ENCODE results near the gene COL18A1. TPM values are rescaled to one million over a fixed set of nuclear protein-coding genes. Genes with fewer than 3 reads are reported as not detected.

The COL18A1 gene
- total RNA-seq, 1 experiment from 2014 or later = 170 TPM

DNA sequence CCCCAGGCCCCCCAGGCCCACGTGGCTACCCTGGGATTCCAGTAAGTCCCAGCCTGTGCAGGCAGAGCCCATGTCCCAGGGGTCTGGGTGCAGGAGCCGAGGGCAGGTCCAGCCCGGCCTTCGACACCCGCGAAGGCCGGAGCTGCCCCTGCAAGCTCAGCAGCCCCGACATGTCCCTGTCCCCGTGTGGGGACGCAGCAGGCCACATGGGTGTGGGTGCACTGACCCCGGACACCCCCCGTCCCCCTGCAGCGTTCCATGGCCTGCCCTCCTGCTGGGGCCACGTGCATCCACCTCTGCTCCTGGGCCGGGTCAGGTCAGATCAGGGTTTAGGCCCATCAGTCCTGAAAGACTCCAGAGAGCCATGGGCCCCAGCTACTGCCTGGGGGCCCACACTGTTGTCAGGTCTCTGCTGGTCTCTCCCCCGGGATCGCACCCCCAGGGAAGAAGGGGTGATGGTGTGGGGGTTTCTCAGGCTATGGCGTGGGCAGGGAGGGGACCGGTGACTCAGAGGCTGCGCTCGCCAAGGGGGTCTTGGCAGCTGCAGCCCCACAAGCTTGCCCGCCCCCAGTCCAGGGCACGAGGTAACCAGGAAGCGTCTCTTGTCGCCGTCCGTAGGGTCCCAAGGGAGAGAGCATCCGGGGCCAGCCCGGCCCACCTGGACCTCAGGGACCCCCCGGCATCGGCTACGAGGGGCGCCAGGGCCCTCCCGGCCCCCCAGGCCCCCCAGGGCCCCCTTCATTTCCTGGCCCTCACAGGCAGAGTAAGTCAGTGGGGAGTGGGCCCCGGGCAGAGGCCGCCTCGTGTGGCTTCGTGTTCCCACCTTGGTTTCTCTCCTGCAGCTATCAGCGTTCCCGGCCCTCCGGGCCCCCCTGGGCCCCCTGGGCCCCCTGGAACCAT is 99.8 kb downstream of the COL18A1 start:
- H3K4me1 Mint-ChIP-seq (ENCODE audit: low read depth, unreplicated experiment) = peaks cover 12% of the 10 kb centered on the region
- no peaks in the 10 kb centered on the region; the same call in 1 of the 2 replicates for H3K36me3 ChIP-seq (ENCODE audit: control insufficient read depth, insufficient read depth, low read length)
- no peaks in the 10 kb centered on the region for H3K27me3 Mint-ChIP-seq (ENCODE audit: insufficient read depth, unreplicated experiment)
- ChIA-PET POLR2A (no interaction called here), CTCF (interaction anchor here (0.5 kb wide), 1 partner anchor 82 kb away, joined by 3 read pairs; no protein-coding TSS in a partner anchor)
- TF ChIP-seq, protein P1, sequence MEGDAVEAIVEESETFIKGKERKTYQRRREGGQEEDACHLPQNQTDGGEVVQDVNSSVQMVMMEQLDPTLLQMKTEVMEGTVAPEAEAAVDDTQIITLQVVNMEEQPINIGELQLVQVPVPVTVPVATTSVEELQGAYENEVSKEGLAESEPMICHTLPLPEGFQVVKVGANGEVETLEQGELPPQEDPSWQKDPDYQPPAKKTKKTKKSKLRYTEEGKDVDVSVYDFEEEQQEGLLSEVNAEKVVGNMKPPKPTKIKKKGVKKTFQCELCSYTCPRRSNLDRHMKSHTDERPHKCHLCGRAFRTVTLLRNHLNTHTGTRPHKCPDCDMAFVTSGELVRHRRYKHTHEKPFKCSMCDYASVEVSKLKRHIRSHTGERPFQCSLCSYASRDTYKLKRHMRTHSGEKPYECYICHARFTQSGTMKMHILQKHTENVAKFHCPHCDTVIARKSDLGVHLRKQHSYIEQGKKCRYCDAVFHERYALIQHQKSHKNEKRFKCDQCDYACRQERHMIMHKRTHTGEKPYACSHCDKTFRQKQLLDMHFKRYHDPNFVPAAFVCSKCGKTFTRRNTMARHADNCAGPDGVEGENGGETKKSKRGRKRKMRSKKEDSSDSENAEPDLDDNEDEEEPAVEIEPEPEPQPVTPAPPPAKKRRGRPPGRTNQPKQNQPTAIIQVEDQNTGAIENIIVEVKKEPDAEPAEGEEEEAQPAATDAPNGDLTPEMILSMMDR (IDR thresholded peaks at IDR 0.05; ENCODE audit: insufficient read depth in 1 of 2, low read depth in 1 of 2, low read length in 1 of 2, severe bottlenecking in 1 of 2, unreplicated experiment in 1 of 2) = no peak
- DNase-seq = peak in 1 of 2 experiments; percentile 21
- intact Hi-C loops (cut with micrococcal nuclease; ENCODE audit: unreplicated experiment) = no loop called here
- no peak overlapping the region for H3K27ac Mint-ChIP-seq (ENCODE audit: unreplicated experiment)
- no peak overlapping the region for H3K4me3 Mint-ChIP-seq (ENCODE audit: unreplicated experiment)
- H3K4me1 ChIP-seq = peaks cover 6% of the 10 kb centered on the region; the same call in 1 of the 2 replicates
- peaks cover 4% of the 10 kb centered on the region for H3K9me3 Mint-ChIP-seq (ENCODE audit: unreplicated experiment)
- H3K36me3 Mint-ChIP-seq (ENCODE audit: insufficient read depth, unreplicated experiment) = peaks cover 65% of the 10 kb centered on the region
- no peaks in the 10 kb centered on the region for H3K9me3 ChIP-seq
- no peaks in the 10 kb centered on the region for H3K27me3 ChIP-seq (replicated peaks; ENCODE audit: control insufficient read depth, insufficient read depth, low read length)
- H3K4me3 ChIP-seq (ENCODE audit: low read depth, low read length) = no peak overlapping the region
- no TSS peak for BruUV-seq (replicated peaks)

DNA sequence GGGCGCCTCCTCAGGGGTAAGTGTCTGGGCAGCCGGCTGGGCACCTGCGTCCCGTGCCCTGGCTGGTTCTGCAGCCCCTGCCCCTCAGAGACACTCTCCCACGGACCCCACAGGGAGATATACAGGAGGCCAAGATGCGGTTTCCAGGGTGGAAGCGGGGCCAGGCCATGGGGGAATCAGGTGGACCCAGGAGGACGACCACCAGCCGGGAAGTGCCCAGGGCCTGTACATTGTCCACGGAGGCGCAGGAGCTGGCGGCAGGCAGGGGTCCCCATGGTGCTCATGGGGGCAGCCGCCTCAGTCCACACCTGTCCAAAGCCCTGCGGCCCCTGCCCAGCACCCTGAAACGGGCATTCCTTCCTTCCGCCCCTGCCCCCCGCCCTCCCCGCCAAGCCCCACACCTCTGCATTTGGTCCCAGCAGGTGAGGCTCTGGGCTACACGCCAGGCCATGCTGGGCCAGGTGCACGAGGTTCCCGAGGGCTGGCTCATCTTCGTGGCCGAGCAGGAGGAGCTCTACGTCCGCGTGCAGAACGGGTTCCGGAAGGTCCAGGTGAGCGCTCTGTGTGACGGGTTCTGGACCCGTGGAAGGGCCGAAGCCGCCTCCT is 100.6 kb downstream of the COL18A1 start:
- Mint-ChIP-seq H3K4me1 (ENCODE audit: low read depth, unreplicated experiment) (peaks cover 11% of the 10 kb centered on the region), H3K27ac (ENCODE audit: unreplicated experiment) (no peak overlapping the region), H3K9me3 (ENCODE audit: unreplicated experiment) (no peaks in the 10 kb centered on the region), H3K4me3 (ENCODE audit: unreplicated experiment) (no peak overlapping the region), H3K36me3 (ENCODE audit: insufficient read depth, unreplicated experiment) (peaks cover 68% of the 10 kb centered on the region), H3K27me3 (ENCODE audit: insufficient read depth, unreplicated experiment) (no peaks in the 10 kb centered on the region)
- CTCF ChIA-PET = interaction anchor here (0.7 kb wide), 1 partner anchor 20 kb away, joined by 6 read pairs; no protein-coding TSS in a partner anchor
- TF ChIP-seq, protein P1 (IDR thresholded peaks at IDR 0.05; ENCODE audit: insufficient read depth in 1 of 2, low read depth in 1 of 2, low read length in 1 of 2, severe bottlenecking in 1 of 2, unreplicated experiment in 1 of 2) = no peak
- Histone ChIP-seq H3K27me3 (replicated peaks; ENCODE audit: control insufficient read depth, insufficient read depth, low read length) (no peaks in the 10 kb centered on the region), H3K4me1 (peaks cover 6% of the 10 kb centered on the region; the same call in 1 of the 2 replicates), H3K36me3 (ENCODE audit: control insufficient read depth, insufficient read depth, low read length) (no peaks in the 10 kb centered on the region; the same call in 1 of the 2 replicates), H3K4me3 (ENCODE audit: low read depth, low read length) (no peak overlapping the region), H3K9me3 (no peaks in the 10 kb centered on the region)
- intact Hi-C loops (cut with micrococcal nuclease; ENCODE audit: unreplicated experiment) = no loop called here
- POLR2A ChIA-PET = no interaction called here
- BruUV-seq (replicated peaks) = no TSS peak
- DNase-seq = peak in 1 of 2 experiments; percentile 29

DNA sequence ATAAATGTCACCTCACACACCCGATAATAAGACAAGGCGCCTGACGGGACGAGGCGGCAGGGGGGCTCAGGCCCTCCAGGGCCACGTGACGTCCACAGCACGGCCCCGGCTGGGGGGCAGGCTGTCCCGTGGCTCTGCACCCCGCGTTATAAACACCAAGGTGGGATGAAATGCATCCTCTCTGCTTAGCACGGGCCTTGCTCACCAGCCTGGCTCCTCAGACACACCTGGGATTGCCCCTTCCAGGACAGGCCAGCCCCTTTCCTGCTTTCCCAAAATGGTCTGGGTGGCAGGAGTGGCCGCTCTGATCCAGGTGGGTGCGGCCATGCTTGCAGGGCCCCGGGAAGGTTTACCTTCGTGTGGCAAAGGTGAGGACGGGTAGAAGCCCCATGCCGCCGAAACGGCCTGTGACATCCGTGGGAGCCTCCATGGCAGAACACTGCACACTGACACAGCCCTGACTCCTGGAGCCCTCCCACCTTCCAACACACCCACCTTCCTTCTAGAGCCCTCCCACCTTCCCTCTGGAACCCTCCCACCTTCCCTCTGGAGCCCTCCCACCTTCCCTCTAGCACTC is 101.4 kb downstream of the COL18A1 start:
- H3K4me1 Mint-ChIP-seq (ENCODE audit: low read depth, unreplicated experiment) = peaks cover 11% of the 10 kb centered on the region
- Histone ChIP-seq H3K36me3 (ENCODE audit: control insufficient read depth, insufficient read depth, low read length) (no peaks in the 10 kb centered on the region; the same call in 1 of the 2 replicates), H3K4me1 (peaks cover 6% of the 10 kb centered on the region; the same call in 1 of the 2 replicates), H3K27me3 (replicated peaks; ENCODE audit: control insufficient read depth, insufficient read depth, low read length) (no peaks in the 10 kb centered on the region), H3K4me3 (ENCODE audit: low read depth, low read length) (no peak overlapping the region), H3K9me3 (no peaks in the 10 kb centered on the region)
- TF ChIP-seq, protein P1 (IDR thresholded peaks at IDR 0.05; ENCODE audit: insufficient read depth in 1 of 2, low read depth in 1 of 2, low read length in 1 of 2, severe bottlenecking in 1 of 2, unreplicated experiment in 1 of 2) = no peak
- no peak overlapping the region for H3K4me3 Mint-ChIP-seq (ENCODE audit: unreplicated experiment)
- peak in 1 of 2 experiments; percentile 35 for DNase-seq
- CTCF ChIA-PET = interaction anchor here (0.7 kb wide), 1 partner anchor 19 kb away, joined by 6 read pairs; no protein-coding TSS in a partner anchor
- intact Hi-C loops (cut with micrococcal nuclease; ENCODE audit: unreplicated experiment) = no loop called here
- POLR2A ChIA-PET = no interaction called here
- no peaks in the 10 kb centered on the region for H3K27me3 Mint-ChIP-seq (ENCODE audit: insufficient read depth, unreplicated experiment)
- H3K36me3 Mint-ChIP-seq (ENCODE audit: insufficient read depth, unreplicated experiment) = peaks cover 70% of the 10 kb centered on the region
- no TSS peak for BruUV-seq (replicated peaks)
- no peaks in the 10 kb centered on the region for H3K9me3 Mint-ChIP-seq (ENCODE audit: unreplicated experiment)
- peak overlapping the region; percentile 39 for H3K27ac Mint-ChIP-seq (ENCODE audit: unreplicated experiment)

Data from Caco-2 (cell line).